Measurements from ENCODE around the gene MMP26.

DNA sequence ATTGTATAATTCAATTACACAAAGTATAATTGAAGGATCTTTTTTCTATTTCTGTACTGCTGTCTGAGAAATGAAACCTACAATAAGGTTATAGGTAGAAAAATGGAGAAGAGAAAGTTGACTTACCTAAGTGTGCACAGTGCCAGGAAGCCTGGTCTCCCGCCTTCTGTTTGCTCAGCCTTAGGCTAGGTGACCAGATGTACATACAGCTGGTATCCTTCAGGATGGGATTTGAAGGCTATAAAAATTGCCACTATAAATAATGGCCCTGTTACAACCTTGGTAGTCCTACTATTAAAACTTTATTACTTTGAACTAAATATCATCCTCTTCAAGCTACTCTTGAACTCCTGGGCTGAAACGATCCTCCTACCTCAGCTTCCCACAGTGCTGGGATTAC lies 26.6 kb upstream of the MMP26 start:
- TF ChIP-seq GATA2 (IDR thresholded peaks at IDR 0.05; ENCODE audit: low read depth, low read length), result no peak
- no peak for TF ChIP-seq GATA3 (IDR thresholded peaks at IDR 0.05; ENCODE audit: low read depth, low read length)
